Erythroblast (primary cell): Measurements from ENCODE around the gene PI3.

ENCODE experiments used
- GATA1 ChIP-seq: IDR thresholded peaks from 2 replicates; pipeline ENCODE4 v1.6.1; 2011; ENCODE audit warnings: low read depth, mild to moderate bottlenecking, control low read depth, low read length, moderate library complexity
- POLR2A ChIP-seq: IDR thresholded peaks from 2 replicates; pipeline ENCODE4 v1.6.1; 2011; ENCODE audit warnings: mild to moderate bottlenecking, low read length

- TF ChIP-seq POLR2A (no peak), GATA1 (no peak)
Observed at GRCh38 chr20:45136911-45137310, 37.8 kb upstream of the PI3 start.
